OCI-LY1 (cell line): ENCODE results near the gene NACC2.

Experiments used
- EZH2 ChIP-seq: fragments of 200-600 bp; sonication (generic), shearing (Covaris generic); IDR thresholded peaks from 2 replicates; pipeline ENCODE4 v1.8.0; 2017; ENCODE audit warnings: borderline replicate concordance, mixed run types, mild to moderate bottlenecking, antibody characterized with exemption, low read length, moderate library complexity, mixed read lengths
- TF ChIP-seq, protein P1 (sequence below): fragments of 200-600 bp; sonication (generic), shearing (Covaris generic); IDR thresholded peaks from 2 replicates; pipeline ENCODE4 v1.5.1; 2017; ENCODE audit warnings: mild to moderate bottlenecking, antibody characterized with exemption, low read length, moderate library complexity, mixed read lengths

DNA sequence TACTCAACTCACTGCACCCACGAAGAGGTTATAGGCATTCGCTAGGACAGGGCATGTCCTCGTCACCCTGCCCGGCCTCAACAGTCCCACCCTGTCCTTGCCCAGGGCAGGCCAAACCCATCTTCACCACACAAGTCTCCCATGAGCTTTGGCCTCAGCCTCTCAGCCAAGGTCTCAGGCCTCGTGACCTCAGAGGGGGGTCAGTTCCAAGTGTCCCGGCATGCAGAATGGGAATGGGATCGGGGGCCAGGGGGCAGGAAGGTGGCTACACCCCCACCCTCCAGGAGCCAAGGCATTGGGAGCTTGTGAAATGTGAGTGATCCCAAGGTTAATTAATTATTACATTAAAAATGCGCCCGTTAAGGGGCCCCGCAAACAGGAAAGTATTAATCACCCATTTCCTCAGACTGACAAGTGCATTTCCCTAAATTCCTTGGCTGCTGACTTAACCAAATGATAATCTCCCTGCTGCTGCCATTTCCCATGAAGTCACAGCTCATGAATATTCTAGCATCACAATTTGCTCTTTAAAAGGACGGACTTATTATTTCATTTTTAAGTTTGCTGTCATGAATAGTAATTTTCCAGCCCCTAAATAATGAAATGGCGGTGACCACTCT lies 125.9 kb downstream of the NACC2 start:
- TF ChIP-seq, protein P1, sequence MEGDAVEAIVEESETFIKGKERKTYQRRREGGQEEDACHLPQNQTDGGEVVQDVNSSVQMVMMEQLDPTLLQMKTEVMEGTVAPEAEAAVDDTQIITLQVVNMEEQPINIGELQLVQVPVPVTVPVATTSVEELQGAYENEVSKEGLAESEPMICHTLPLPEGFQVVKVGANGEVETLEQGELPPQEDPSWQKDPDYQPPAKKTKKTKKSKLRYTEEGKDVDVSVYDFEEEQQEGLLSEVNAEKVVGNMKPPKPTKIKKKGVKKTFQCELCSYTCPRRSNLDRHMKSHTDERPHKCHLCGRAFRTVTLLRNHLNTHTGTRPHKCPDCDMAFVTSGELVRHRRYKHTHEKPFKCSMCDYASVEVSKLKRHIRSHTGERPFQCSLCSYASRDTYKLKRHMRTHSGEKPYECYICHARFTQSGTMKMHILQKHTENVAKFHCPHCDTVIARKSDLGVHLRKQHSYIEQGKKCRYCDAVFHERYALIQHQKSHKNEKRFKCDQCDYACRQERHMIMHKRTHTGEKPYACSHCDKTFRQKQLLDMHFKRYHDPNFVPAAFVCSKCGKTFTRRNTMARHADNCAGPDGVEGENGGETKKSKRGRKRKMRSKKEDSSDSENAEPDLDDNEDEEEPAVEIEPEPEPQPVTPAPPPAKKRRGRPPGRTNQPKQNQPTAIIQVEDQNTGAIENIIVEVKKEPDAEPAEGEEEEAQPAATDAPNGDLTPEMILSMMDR = no peak
- no peak for TF ChIP-seq EZH2
